Measurements from ENCODE around the gene MAD1L1. TPM values are rescaled to one million over a fixed set of nuclear protein-coding genes. Genes with fewer than 3 reads are reported as not detected.
"Not testable (repeated sequence)": the region's sequence is repeated elsewhere in the genome, so short reads cannot be mapped to it uniquely, and the experiment has no call there.

Gene MAD1L1
- total RNA-seq, 1 donor from 2014 or later: 32.7 TPM

GRCh38 chr7:1829668-1830067, 403.1 kb downstream of the MAD1L1 start:
- Mint-ChIP-seq H3K36me3 (ENCODE audit: unreplicated experiment) (peaks cover 13% of the 10 kb centered on the region), H3K9me3 (ENCODE audit: unreplicated experiment) (peaks cover 28% of the 10 kb centered on the region)
- not testable (repeated sequence) for H3K4me1 Mint-ChIP-seq (ENCODE audit: unreplicated experiment); H3K4me3 Mint-ChIP-seq (ENCODE audit: unreplicated experiment); DNase-seq (ENCODE audit: extremely low spot score, unreplicated experiment); H3K27ac Mint-ChIP-seq (ENCODE audit: unreplicated experiment); H3K27me3 Mint-ChIP-seq (ENCODE audit: unreplicated experiment)

- Mint-ChIP-seq H3K27me3 (ENCODE audit: unreplicated experiment) (no peaks in the 10 kb centered on the region), H3K9me3 (ENCODE audit: unreplicated experiment) (peaks cover 25% of the 10 kb centered on the region), H3K4me1 (ENCODE audit: unreplicated experiment) (no peaks in the 10 kb centered on the region), H3K4me3 (ENCODE audit: unreplicated experiment) (no peak overlapping the region), H3K27ac (ENCODE audit: unreplicated experiment) (no peak overlapping the region), H3K36me3 (ENCODE audit: unreplicated experiment) (peaks cover 11% of the 10 kb centered on the region)
- TF ChIP-seq CTCF (IDR thresholded peaks at IDR 0.05): no peak
- DNase-seq (ENCODE audit: extremely low spot score, unreplicated experiment): no peak
Observed at GRCh38 chr7:1829111-1829510, 403.6 kb downstream of the MAD1L1 start.

- peaks cover 21% of the 10 kb centered on the region for H3K9me3 Mint-ChIP-seq (ENCODE audit: unreplicated experiment)
- not testable (repeated sequence) for H3K27me3 Mint-ChIP-seq (ENCODE audit: unreplicated experiment); H3K36me3 Mint-ChIP-seq (ENCODE audit: unreplicated experiment); H3K27ac Mint-ChIP-seq (ENCODE audit: unreplicated experiment); DNase-seq (ENCODE audit: extremely low spot score, unreplicated experiment); H3K4me1 Mint-ChIP-seq (ENCODE audit: unreplicated experiment); H3K4me3 Mint-ChIP-seq (ENCODE audit: unreplicated experiment)
Observed at GRCh38 chr7:1828170-1828569, 404.6 kb downstream of the MAD1L1 start.

- not testable (repeated sequence) for DNase-seq (ENCODE audit: extremely low spot score, unreplicated experiment); H3K4me3 Mint-ChIP-seq (ENCODE audit: unreplicated experiment); H3K36me3 Mint-ChIP-seq (ENCODE audit: unreplicated experiment); H3K27me3 Mint-ChIP-seq (ENCODE audit: unreplicated experiment); H3K27ac Mint-ChIP-seq (ENCODE audit: unreplicated experiment); H3K4me1 Mint-ChIP-seq (ENCODE audit: unreplicated experiment)
- H3K9me3 Mint-ChIP-seq (ENCODE audit: unreplicated experiment): peaks cover 21% of the 10 kb centered on the region
Observed at GRCh38 chr7:1827521-1827981, 405.2 kb downstream of the MAD1L1 start.

GRCh38 chr7:1826931-1827330, 405.8 kb downstream of the MAD1L1 start:
- not testable (repeated sequence) for H3K36me3 Mint-ChIP-seq (ENCODE audit: unreplicated experiment); DNase-seq (ENCODE audit: extremely low spot score, unreplicated experiment)
- H3K9me3 Mint-ChIP-seq (ENCODE audit: unreplicated experiment): peaks cover 20% of the 10 kb centered on the region

GRCh38 chr7:1825897-1826741, 406.6 kb downstream of the MAD1L1 start:
- peaks cover 15% of the 10 kb centered on the region for H3K9me3 Mint-ChIP-seq (ENCODE audit: unreplicated experiment)
- TF ChIP-seq CTCF (IDR thresholded peaks at IDR 0.05): no peak

More at GRCh38 chr7:1826931-1827330, 405.8 kb downstream of the MAD1L1 start:
- not testable (repeated sequence) for H3K27ac Mint-ChIP-seq (ENCODE audit: unreplicated experiment); H3K27me3 Mint-ChIP-seq (ENCODE audit: unreplicated experiment); H3K4me3 Mint-ChIP-seq (ENCODE audit: unreplicated experiment); H3K4me1 Mint-ChIP-seq (ENCODE audit: unreplicated experiment)

GRCh38 chr7:1825647-1825896, 407.2 kb downstream of the MAD1L1 start:
- not testable (repeated sequence) for H3K4me1 Mint-ChIP-seq (ENCODE audit: unreplicated experiment); H3K4me3 Mint-ChIP-seq (ENCODE audit: unreplicated experiment); H3K36me3 Mint-ChIP-seq (ENCODE audit: unreplicated experiment); H3K27me3 Mint-ChIP-seq (ENCODE audit: unreplicated experiment); H3K27ac Mint-ChIP-seq (ENCODE audit: unreplicated experiment); DNase-seq (ENCODE audit: extremely low spot score, unreplicated experiment)
- peaks cover 13% of the 10 kb centered on the region for H3K9me3 Mint-ChIP-seq (ENCODE audit: unreplicated experiment)

More at GRCh38 chr7:1825897-1826741, 406.6 kb downstream of the MAD1L1 start:
- Mint-ChIP-seq H3K36me3 (ENCODE audit: unreplicated experiment) (peaks cover 8% of the 10 kb centered on the region), H3K4me1 (ENCODE audit: unreplicated experiment) (no peaks in the 10 kb centered on the region), H3K27ac (ENCODE audit: unreplicated experiment) (no peak overlapping the region), H3K27me3 (ENCODE audit: unreplicated experiment) (no peaks in the 10 kb centered on the region), H3K4me3 (ENCODE audit: unreplicated experiment) (no peak overlapping the region)
- DNase-seq (ENCODE audit: extremely low spot score, unreplicated experiment): no peak

GRCh38 chr7:1824882-1825646, 407.7 kb downstream of the MAD1L1 start:
- H3K4me3 Mint-ChIP-seq (ENCODE audit: unreplicated experiment); H3K4me1 Mint-ChIP-seq (ENCODE audit: unreplicated experiment); H3K27ac Mint-ChIP-seq (ENCODE audit: unreplicated experiment); DNase-seq (ENCODE audit: extremely low spot score, unreplicated experiment); H3K36me3 Mint-ChIP-seq (ENCODE audit: unreplicated experiment); H3K9me3 Mint-ChIP-seq (ENCODE audit: unreplicated experiment); H3K27me3 Mint-ChIP-seq (ENCODE audit: unreplicated experiment): not testable (repeated sequence)

- not testable (repeated sequence) for H3K4me1 Mint-ChIP-seq (ENCODE audit: unreplicated experiment); H3K27me3 Mint-ChIP-seq (ENCODE audit: unreplicated experiment); H3K27ac Mint-ChIP-seq (ENCODE audit: unreplicated experiment); H3K4me3 Mint-ChIP-seq (ENCODE audit: unreplicated experiment); DNase-seq (ENCODE audit: extremely low spot score, unreplicated experiment); H3K9me3 Mint-ChIP-seq (ENCODE audit: unreplicated experiment); H3K36me3 Mint-ChIP-seq (ENCODE audit: unreplicated experiment)
Observed at GRCh38 chr7:1824151-1824881, 408.4 kb downstream of the MAD1L1 start.

All from osteocyte (in vitro differentiated cells).